ENCODE data around the gene RPL41. TPM values are rescaled to one million over a fixed set of nuclear protein-coding genes. Genes with fewer than 3 reads are reported as not detected.

RPL41 gene
- total and polyA plus RNA-seq, 9 of the 15 experiments (the other 6 are each of a cell fraction or from before 2014, with no cell fraction given) = 3,403 to 11,276 (median 5,604) TPM

GRCh38 chr12:56104815-56105608, 11.4 kb upstream of the RPL41 start (continued):
- TF ChIP-seq, protein P1, sequence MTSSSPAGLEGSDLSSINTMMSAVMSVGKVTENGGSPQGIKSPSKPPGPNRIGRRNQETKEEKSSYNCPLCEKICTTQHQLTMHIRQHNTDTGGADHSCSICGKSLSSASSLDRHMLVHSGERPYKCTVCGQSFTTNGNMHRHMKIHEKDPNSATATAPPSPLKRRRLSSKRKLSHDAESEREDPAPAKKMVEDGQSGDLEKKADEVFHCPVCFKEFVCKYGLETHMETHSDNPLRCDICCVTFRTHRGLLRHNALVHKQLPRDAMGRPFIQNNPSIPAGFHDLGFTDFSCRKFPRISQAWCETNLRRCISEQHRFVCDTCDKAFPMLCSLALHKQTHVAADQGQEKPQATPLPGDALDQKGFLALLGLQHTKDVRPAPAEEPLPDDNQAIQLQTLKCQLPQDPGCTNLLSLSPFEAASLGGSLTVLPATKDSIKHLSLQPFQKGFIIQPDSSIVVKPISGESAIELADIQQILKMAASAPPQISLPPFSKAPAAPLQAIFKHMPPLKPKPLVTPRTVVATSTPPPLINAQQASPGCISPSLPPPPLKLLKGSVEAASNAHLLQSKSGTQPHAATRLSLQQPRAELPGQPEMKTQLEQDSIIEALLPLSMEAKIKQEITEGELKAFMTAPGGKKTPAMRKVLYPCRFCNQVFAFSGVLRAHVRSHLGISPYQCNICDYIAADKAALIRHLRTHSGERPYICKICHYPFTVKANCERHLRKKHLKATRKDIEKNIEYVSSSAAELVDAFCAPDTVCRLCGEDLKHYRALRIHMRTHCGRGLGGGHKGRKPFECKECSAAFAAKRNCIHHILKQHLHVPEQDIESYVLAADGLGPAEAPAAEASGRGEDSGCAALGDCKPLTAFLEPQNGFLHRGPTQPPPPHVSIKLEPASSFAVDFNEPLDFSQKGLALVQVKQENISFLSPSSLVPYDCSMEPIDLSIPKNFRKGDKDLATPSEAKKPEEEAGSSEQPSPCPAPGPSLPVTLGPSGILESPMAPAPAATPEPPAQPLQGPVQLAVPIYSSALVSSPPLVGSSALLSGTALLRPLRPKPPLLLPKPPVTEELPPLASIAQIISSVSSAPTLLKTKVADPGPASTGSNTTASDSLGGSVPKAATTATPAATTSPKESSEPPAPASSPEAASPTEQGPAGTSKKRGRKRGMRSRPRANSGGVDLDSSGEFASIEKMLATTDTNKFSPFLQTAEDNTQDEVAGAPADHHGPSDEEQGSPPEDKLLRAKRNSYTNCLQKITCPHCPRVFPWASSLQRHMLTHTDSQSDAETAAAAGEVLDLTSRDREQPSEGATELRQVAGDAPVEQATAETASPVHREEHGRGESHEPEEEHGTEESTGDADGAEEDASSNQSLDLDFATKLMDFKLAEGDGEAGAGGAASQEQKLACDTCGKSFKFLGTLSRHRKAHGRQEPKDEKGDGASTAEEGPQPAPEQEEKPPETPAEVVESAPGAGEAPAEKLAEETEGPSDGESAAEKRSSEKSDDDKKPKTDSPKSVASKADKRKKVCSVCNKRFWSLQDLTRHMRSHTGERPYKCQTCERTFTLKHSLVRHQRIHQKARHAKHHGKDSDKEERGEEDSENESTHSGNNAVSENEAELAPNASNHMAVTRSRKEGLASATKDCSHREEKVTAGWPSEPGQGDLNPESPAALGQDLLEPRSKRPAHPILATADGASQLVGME (CRISPR knock-in tag; IDR thresholded peaks at IDR 0.05) = no peak
- TF ChIP-seq, protein P2, sequence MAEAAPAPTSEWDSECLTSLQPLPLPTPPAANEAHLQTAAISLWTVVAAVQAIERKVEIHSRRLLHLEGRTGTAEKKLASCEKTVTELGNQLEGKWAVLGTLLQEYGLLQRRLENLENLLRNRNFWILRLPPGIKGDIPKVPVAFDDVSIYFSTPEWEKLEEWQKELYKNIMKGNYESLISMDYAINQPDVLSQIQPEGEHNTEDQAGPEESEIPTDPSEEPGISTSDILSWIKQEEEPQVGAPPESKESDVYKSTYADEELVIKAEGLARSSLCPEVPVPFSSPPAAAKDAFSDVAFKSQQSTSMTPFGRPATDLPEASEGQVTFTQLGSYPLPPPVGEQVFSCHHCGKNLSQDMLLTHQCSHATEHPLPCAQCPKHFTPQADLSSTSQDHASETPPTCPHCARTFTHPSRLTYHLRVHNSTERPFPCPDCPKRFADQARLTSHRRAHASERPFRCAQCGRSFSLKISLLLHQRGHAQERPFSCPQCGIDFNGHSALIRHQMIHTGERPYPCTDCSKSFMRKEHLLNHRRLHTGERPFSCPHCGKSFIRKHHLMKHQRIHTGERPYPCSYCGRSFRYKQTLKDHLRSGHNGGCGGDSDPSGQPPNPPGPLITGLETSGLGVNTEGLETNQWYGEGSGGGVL (CRISPR knock-in tag; IDR thresholded peaks at IDR 0.05) = no peak
- no peak for TF ChIP-seq HNRNPK (IDR thresholded peaks at IDR 0.05; ENCODE audit: low read depth, low read length, poor library complexity, severe bottlenecking)
- no peak for TF ChIP-seq ILK (tag; IDR thresholded peaks at IDR 0.05; ENCODE audit: borderline replicate concordance, low read depth)
- no peak for TF ChIP-seq DMBX1 (CRISPR knock-in tag; IDR thresholded peaks at IDR 0.05; ENCODE audit: borderline replicate concordance)
- TF ChIP-seq RBM17 (IDR thresholded peaks at IDR 0.05; ENCODE audit: borderline replicate concordance, low read depth, low read length) = no peak
- no peak for TF ChIP-seq POU5F1 (IDR thresholded peaks at IDR 0.05; ENCODE audit: borderline replicate concordance, low read depth, low read length, partially characterized antibody)

Measured in K562 (cell line).